Astrocyte (in vitro differentiated cells and primary cell): ENCODE results near the gene GRID2IP. TPM values are rescaled to one million over a fixed set of nuclear protein-coding genes. Genes with fewer than 3 reads are reported as not detected.

ENCODE experiments used
- DNase-seq: peaks from one replicate; pipeline ENCODE4 v3.0.0-alpha.2; 2010; ENCODE audit warnings: low read depth
- FAIRE-seq: peaks from 2 replicates; lab custom pipeline; 2011; peaks lifted over from hg19 to GRCh38; lab: Jason Lieb, UNC
- H2AFZ ChIP-seq: 2 replicates; pipeline ENCODE4 v1.6.0; 2012; ENCODE audit warnings: low read depth, low read length, inconsistent platforms
- H3K27ac ChIP-seq: 2 replicates; pipeline ENCODE4 v1.5.1; 2011; ENCODE audit warnings: low read depth, low read length, inconsistent platforms
- H3K27me3 ChIP-seq: 2 replicates; pipeline ENCODE4 v1.6.0; 2011; ENCODE audit warnings: low read length, inconsistent platforms; ENCODE audit not compliant: insufficient read depth
- H3K36me3 ChIP-seq: 2 replicates; pipeline ENCODE4 v1.5.1; 2011; ENCODE audit warnings: low read length, inconsistent platforms; ENCODE audit not compliant: insufficient read depth
- H3K4me1 ChIP-seq: 2 replicates; pipeline ENCODE4 v1.5.1; 2011; ENCODE audit warnings: low read length, inconsistent platforms; ENCODE audit not compliant: insufficient read depth
- H3K4me2 ChIP-seq: 2 replicates; pipeline ENCODE4 v1.6.0; 2012; ENCODE audit warnings: low read length, inconsistent platforms
- H3K4me3 ChIP-seq: 2 replicates; pipeline ENCODE4 v1.5.1; 2011; ENCODE audit warnings: low read depth, mild to moderate bottlenecking, low read length, inconsistent platforms; ENCODE audit not compliant: insufficient read depth
- H3K79me2 ChIP-seq: 2 replicates; pipeline ENCODE4 v1.6.0; 2012; ENCODE audit warnings: mild to moderate bottlenecking, low read length, inconsistent platforms; ENCODE audit not compliant: insufficient read depth
- H3K9ac ChIP-seq: 2 replicates; pipeline ENCODE4 v1.6.0; 2012; ENCODE audit warnings: mild to moderate bottlenecking, low read length, inconsistent platforms
- H3K9me3 ChIP-seq: 2 replicates; pipeline ENCODE4 v1.5.1; 2012; ENCODE audit warnings: low read depth, mild to moderate bottlenecking, low read length, inconsistent platforms; ENCODE audit not compliant: insufficient read depth
- H4K20me1 ChIP-seq: 2 replicates; pipeline ENCODE4 v1.6.0; 2012; ENCODE audit warnings: low read length, inconsistent platforms; ENCODE audit not compliant: insufficient read depth
- H3K27ac Mint-ChIP-seq: one replicate; pipeline ENCODE4 v1.8.0; 2021; ENCODE audit warnings: mild to moderate bottlenecking, mixed read lengths; ENCODE audit not compliant: unreplicated experiment
- H3K27me3 Mint-ChIP-seq: one replicate; pipeline ENCODE4 v1.8.0; 2021; ENCODE audit warnings: low read depth, mixed read lengths; ENCODE audit not compliant: unreplicated experiment
- H3K36me3 Mint-ChIP-seq: one replicate; pipeline ENCODE4 v1.8.0; 2021; ENCODE audit warnings: low read depth, mixed read lengths; ENCODE audit not compliant: unreplicated experiment
- H3K4me1 Mint-ChIP-seq: one replicate; pipeline ENCODE4 v1.8.0; 2021; ENCODE audit warnings: low read depth, mixed read lengths; ENCODE audit not compliant: unreplicated experiment
- H3K4me3 Mint-ChIP-seq: one replicate; pipeline ENCODE4 v1.8.0; 2021; ENCODE audit warnings: mild to moderate bottlenecking, moderate library complexity, mixed read lengths; ENCODE audit not compliant: unreplicated experiment
- H3K9me3 Mint-ChIP-seq: one replicate; pipeline ENCODE4 v1.8.0; 2021; ENCODE audit warnings: mild to moderate bottlenecking, mixed read lengths; ENCODE audit not compliant: unreplicated experiment
- EZH2 ChIP-seq: IDR thresholded peaks from 2 replicates; pipeline ENCODE4 v1.6.1; 2012; ENCODE audit warnings: mild to moderate bottlenecking, low read length, inconsistent platforms; ENCODE audit not compliant: insufficient read depth
- total RNA-seq: library from RNA; stranded (reverse); gene quantifications from 2 replicates; pipeline ENCODE4 v1.2.1, GENCODE V29; 2021
- TF ChIP-seq, protein P1 (sequence below): IDR thresholded peaks from 2 replicates; pipeline ENCODE4 v1.5.1; 2011; ENCODE audit warnings: low read depth, mild to moderate bottlenecking, inconsistent platforms, low read length, moderate library complexity; ENCODE audit not compliant: insufficient read depth

GRID2IP gene
- total RNA-seq, 1 donor from 2014 or later = 0.09 TPM

DNA sequence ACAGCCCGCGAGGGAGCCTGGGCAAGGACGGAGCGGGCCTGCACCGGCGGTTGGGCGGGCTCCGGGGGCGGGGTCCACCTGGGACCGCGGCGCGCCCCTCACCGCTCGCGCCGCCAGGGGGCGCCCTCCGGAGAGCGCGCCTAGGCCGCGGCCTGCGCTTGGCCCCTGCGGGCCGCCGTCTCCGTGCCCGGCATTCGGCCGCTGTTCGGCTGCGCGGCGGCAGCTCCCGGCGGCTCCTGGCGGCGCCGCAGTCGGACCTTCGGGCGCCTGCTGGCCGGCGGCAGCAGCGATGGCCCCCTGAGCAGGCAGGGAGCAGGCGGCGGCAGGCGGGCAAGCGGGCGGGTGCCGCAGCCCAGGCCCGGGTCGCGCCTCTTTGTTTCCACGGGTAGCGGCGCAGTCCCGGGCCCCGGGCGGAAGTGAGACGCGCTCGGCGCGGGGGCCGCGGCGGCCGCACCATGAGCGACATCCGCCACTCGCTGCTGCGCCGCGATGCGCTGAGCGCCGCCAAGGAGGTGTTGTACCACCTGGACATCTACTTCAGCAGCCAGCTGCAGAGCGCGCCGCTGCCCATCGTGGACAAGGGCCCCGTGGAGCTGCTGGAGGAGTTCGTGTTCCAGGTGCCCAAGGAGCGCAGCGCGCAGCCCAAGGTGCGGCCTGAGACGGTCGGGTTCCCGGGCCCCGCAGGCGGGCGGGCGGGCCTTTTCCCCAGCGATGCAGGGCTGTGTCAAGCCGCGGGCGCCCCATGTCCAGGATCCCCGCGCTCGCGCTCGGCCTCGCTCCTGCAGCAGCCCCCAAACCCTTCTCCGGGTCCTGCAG lies 38.8 kb upstream of the GRID2IP start, which contains the start of gene INTS15:
TSS of gene INTS15 (plus strand) at position 193 of the 816 bp plus-strand sequence. CDS start at position 456, 263 bp downstream.
- peak within 1 kb of the TSS; percentile 53 for H3K27ac ChIP-seq
- DNase-seq (peak; percentile 62), FAIRE-seq (no peak)

DNA sequence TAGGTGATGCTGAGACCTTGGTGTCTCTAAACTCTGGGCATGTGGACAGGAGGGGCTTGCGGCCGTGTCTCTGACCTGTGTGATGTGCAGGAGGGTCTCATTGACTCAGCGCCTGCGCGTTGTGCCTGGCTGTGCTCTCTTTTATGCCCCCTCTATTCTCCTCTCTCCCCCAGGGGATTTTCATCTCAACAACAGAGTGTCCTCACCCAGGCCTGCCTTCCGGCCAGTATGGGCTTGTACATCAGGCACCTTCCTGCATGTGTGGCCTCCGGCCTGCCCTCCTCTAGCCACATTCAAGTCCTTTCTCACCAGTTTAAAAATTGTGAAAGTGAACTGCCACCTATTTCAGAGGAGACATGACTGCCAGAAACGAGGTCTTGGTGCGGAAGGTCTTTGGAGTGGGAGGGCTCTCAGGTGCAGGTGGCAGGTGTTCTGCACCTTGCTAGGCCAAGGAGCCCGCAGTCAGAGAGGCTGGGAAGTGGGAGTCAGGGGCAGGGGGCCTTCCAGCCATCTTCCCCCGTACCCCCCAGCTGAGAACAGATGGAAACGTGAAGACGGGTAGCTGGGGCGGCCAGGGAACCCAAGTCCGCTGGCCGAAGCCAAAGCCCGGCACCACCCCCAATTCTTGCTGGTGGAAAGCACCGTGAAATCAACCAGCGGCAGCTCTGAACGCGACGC lies 38.0 kb upstream of the GRID2IP start:
- Mint-ChIP-seq H3K27me3 (no peaks in the 10 kb centered on the region), H3K36me3 (peaks cover 13% of the 10 kb centered on the region), H3K27ac (no peak overlapping the region), H3K4me1 (peaks cover 4% of the 10 kb centered on the region), H3K4me3 (peak overlapping the region; percentile 73), H3K9me3 (no peaks in the 10 kb centered on the region)
- peaks cover 21% of the 10 kb centered on the region for H3K79me2 ChIP-seq
- no peaks in the 10 kb centered on the region for H3K27me3 ChIP-seq
- no peak overlapping the region for H3K27ac ChIP-seq
- H4K20me1 ChIP-seq = peaks cover 10% of the 10 kb centered on the region
- no peaks in the 10 kb centered on the region for H3K9me3 ChIP-seq
- H2AFZ ChIP-seq = peak overlapping the region; percentile 69
- DNase-seq (no peak), FAIRE-seq (no peak)
- no peak for TF ChIP-seq EZH2
- TF ChIP-seq, protein P1, sequence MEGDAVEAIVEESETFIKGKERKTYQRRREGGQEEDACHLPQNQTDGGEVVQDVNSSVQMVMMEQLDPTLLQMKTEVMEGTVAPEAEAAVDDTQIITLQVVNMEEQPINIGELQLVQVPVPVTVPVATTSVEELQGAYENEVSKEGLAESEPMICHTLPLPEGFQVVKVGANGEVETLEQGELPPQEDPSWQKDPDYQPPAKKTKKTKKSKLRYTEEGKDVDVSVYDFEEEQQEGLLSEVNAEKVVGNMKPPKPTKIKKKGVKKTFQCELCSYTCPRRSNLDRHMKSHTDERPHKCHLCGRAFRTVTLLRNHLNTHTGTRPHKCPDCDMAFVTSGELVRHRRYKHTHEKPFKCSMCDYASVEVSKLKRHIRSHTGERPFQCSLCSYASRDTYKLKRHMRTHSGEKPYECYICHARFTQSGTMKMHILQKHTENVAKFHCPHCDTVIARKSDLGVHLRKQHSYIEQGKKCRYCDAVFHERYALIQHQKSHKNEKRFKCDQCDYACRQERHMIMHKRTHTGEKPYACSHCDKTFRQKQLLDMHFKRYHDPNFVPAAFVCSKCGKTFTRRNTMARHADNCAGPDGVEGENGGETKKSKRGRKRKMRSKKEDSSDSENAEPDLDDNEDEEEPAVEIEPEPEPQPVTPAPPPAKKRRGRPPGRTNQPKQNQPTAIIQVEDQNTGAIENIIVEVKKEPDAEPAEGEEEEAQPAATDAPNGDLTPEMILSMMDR = no peak
- peak overlapping the region; percentile 99 for H3K4me2 ChIP-seq
- H3K9ac ChIP-seq = peak overlapping the region; percentile 10
- H3K36me3 ChIP-seq = peaks cover 10% of the 10 kb centered on the region
- peak overlapping the region; percentile 86 for H3K4me3 ChIP-seq
- peaks cover 12% of the 10 kb centered on the region for H3K4me1 ChIP-seq

More for the DNA sequence above, 38.8 kb upstream of the GRID2IP start, which contains the start of gene INTS15:
- peak within 1 kb of the TSS; percentile 97 for H2AFZ ChIP-seq
- H3K4me3 Mint-ChIP-seq = peak within 1 kb of the TSS; percentile 96
- peaks cover 4% of the 10 kb centered on the region for H3K4me1 Mint-ChIP-seq
- TF ChIP-seq, protein P1 = peak; percentile 31
- TF ChIP-seq EZH2 = no peak
- peak within 1 kb of the TSS; percentile 86 for H3K4me3 ChIP-seq
- no peaks in the 10 kb centered on the region for H3K27me3 ChIP-seq
- H3K9me3 ChIP-seq = no peaks in the 10 kb centered on the region
- H3K79me2 ChIP-seq = peaks cover 21% of the 10 kb centered on the region
- H3K27me3 Mint-ChIP-seq = no peaks in the 10 kb centered on the region
- peak within 1 kb of the TSS; percentile 99 for H3K4me2 ChIP-seq
- H3K36me3 ChIP-seq = peaks cover 8% of the 10 kb centered on the region
- H3K9ac ChIP-seq = peak within 1 kb of the TSS; percentile 88
- peaks cover 12% of the 10 kb centered on the region for H3K4me1 ChIP-seq
- peaks cover 10% of the 10 kb centered on the region for H3K36me3 Mint-ChIP-seq
- H3K9me3 Mint-ChIP-seq = no peaks in the 10 kb centered on the region
- H3K27ac Mint-ChIP-seq = peak within 1 kb of the TSS; percentile 91
- peaks cover 10% of the 10 kb centered on the region for H4K20me1 ChIP-seq
